ENCODE measurements around the gene MYOZ3. TPM values are rescaled to one million over a fixed set of nuclear protein-coding genes. Genes with fewer than 3 reads are reported as not detected.

The MYOZ3 gene
- total RNA-seq, 1 donor = 0.72 TPM

DNA sequence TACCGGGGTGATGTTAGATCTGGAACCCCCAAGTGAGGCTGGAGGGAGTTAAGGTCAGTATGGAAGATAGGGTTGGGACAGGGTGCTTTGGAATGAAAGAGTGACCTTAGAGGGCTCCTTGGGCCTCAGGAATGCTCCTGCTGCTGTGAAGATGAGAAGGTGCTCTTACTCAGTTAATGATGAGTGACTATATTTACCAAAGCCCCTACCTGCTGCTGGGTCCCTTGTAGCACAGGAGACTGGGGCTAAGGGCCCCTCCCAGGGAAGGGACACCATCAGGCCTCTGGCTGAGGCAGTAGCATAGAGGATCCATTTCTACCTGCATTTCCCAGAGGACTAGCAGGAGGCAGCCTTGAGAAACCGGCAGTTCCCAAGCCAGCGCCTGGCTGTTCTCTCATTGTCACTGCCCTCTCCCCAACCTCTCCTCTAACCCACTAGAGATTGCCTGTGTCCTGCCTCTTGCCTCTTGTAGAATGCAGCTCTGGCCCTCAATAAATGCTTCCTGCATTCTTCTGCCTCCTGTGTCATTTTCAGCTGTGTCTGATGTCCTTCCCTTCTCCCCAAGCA is 2.3 kb upstream of the MYOZ3 start:
- TF ChIP-seq, protein P1, sequence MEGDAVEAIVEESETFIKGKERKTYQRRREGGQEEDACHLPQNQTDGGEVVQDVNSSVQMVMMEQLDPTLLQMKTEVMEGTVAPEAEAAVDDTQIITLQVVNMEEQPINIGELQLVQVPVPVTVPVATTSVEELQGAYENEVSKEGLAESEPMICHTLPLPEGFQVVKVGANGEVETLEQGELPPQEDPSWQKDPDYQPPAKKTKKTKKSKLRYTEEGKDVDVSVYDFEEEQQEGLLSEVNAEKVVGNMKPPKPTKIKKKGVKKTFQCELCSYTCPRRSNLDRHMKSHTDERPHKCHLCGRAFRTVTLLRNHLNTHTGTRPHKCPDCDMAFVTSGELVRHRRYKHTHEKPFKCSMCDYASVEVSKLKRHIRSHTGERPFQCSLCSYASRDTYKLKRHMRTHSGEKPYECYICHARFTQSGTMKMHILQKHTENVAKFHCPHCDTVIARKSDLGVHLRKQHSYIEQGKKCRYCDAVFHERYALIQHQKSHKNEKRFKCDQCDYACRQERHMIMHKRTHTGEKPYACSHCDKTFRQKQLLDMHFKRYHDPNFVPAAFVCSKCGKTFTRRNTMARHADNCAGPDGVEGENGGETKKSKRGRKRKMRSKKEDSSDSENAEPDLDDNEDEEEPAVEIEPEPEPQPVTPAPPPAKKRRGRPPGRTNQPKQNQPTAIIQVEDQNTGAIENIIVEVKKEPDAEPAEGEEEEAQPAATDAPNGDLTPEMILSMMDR (IDR thresholded peaks at IDR 0.05; ENCODE audit: insufficient read depth, low read length) = no peak

DNA sequence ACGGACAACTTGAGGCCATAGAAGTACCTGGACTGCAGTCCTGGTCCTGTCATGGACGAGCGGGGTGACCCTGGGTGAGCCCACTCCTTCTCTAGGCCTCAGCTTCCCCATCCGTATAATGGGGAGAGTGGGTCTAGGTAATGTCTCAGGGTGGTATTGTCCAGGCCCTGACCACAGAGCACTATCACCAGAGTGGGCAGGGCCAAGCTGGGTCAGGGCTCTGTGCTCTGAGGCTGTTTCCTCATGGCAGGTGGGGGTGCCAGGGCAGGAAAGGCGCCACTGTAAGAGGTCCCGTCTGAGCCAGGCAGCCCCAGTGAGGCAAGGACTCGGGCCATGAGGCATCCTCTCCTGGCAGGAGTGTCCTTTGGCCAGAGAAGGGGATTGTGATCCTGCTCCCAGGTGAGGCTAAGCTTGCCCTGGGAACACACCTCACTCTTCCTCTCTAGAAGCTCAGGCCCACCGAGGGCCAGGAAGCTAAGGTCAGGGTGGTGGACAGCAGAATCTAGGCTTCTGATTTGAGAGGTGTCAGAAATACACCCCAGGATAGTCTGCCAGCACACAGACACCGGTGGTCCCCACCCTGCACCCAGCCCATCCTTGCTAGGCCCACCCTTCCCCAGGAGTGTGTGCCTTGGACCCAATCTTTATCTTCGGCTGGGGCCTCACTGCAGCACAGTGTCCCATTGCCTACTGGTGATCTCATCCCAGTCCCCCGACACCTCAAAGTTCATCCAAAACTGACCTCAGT is 1.5 kb upstream of the MYOZ3 start:
- TF ChIP-seq, protein P1 (IDR thresholded peaks at IDR 0.05; ENCODE audit: insufficient read depth, low read length) = no peak
- DNase-seq (ENCODE audit: low read depth) = no peak
- no peak overlapping the region for H3K4me3 ChIP-seq (ENCODE audit: low read depth, low read length)

More for the DNA sequence above, 2.3 kb upstream of the MYOZ3 start:
- no peak overlapping the region for H3K4me3 ChIP-seq (ENCODE audit: low read depth, low read length)
- DNase-seq (ENCODE audit: low read depth) = no peak

DNA sequence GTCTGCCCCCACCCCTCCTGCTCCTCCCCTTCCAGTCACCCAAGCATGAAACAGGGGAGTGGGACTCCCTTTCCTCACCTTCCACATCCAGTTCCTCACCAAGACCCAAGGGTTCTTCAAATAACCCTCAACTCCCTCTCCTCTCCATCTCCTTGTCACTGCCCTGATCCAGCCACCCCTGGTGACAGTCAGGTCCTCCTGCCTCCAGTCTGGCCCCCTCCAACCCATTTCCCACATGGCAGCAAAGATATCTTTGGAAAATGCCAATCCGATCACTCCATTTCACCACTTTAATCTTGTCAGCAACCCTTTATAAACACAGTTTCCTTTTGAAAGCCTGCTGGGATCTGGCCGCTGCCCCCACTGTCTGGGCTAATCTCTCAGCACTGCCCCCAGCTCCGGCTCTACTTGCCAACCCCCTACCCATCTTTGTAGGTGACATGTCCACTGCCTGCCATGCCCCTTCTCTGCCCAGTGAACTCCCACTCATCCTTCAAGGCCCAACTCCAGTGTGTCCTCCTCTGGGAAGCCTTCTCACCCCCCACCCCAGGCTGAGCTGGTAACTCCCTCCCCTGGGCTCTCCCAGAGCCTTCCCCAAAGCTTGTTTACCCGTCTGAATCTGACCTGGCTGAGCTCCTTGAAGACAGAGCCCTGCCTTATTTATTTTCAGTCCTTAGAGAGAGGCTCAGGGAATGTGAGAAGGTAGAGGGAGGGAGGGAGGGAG is 781 bp upstream of the MYOZ3 start:
- TF ChIP-seq, protein P1 (IDR thresholded peaks at IDR 0.05; ENCODE audit: insufficient read depth, low read length) = no peak
- H3K4me3 ChIP-seq (ENCODE audit: low read depth, low read length) = no peak overlapping the region
- DNase-seq (ENCODE audit: low read depth) = no peak

DNA sequence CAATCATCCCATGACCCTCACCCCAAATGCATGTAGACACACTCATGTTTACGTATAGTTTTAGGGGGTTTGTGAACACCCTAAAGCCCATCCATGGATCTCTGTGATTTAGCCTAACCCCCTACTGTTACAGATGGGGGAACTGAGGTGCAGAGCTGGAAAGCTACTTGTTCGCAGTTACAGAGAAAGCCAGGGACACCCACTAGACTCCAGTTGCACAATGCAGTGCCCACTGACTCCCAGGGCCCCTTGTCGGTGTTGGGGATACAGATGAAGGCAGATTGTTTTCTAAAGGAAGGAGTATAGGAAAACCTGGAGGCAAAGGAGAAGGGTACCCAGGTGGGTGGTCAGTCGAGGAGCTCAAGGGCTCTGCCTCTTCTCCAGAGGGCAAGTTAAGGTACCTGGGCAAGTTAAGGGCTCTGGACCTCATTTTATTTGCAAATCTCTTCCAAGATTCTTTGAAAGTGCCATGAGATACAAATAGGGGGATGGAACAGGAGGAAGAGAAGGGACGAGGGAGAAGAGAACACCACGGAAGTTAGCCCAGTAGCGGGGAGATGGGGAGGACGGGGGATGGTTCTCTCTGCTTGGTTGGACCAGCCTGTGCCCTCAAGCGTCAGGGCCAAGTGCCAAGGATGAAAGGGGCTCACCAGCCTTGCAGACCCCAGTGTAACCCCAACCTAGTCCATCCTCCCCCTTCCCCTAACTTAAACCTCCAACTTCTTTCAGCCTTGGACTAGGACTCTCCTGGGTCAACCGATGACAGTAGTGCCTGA is 958 bp downstream of the MYOZ3 start:
- TF ChIP-seq, protein P1 (IDR thresholded peaks at IDR 0.05; ENCODE audit: insufficient read depth, low read length) = no peak
- no peak overlapping the region for H3K4me3 ChIP-seq (ENCODE audit: low read depth, low read length)
- DNase-seq (ENCODE audit: low read depth) = no peak

DNA sequence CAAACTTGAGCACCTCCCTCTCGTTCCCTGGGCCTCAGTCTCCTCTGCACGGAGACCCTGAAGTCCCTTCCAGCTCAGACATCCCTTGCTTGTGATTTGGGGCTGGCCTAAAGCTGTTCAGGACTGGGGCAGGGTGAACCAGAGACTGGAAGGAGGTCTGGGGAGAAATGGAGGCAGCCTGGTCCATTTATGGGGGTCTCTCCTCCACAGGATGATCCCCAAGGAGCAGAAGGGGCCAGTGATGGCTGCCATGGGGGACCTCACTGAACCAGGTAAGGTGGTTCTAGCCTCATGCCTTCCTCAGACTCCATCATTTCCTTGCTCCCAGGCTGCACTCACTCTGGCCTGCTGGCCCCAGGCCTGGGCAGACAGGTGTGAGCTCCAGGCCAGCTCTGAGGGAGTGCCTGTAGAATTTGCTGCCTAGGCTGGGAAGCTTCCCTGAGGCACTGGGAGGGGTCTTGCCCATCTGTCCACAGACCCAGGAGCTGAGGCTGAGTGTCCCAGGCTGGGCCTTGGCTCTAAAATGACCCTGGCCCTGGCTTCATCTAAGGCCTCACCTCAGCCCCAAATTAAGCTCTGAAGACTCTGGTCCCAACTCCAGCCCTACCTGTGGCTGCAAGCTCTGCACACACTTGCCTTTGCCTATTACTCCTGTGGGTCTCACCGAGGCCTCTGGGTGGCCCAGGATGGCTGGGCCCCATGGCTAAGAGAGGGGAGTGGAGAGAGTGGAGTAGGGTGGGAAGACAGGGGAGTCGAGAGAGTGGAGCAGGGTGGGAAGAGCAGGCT is 1.9 kb downstream of the MYOZ3 start:
- no peak overlapping the region for H3K4me3 ChIP-seq (ENCODE audit: low read depth, low read length)
- TF ChIP-seq, protein P1 (IDR thresholded peaks at IDR 0.05; ENCODE audit: insufficient read depth, low read length) = no peak
- DNase-seq (ENCODE audit: low read depth) = no peak

DNA sequence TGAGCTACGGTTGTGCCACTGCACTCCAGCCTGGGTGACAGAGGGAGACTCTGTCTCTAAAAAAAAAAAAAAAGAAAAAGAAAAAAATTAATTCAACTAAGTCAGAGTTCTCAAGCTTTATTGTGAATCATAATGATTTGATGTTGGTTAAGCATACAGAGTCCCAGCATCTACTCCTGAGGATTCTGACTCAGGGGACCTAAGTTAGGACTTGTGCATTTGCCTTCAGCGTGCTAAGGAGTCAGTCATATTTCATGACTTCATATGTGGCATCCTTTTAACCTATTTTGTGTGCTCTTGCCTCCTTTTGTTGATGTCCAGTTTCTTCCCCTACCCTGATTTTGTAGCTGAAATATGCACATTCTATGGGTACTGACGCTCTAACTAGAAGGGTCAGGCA is 2.9 kb downstream of the MYOZ3 start:
- no peak for DNase-seq (ENCODE audit: low read depth)
- TF ChIP-seq, protein P1 (IDR thresholded peaks at IDR 0.05; ENCODE audit: insufficient read depth, low read length) = no peak
- H3K4me3 ChIP-seq (ENCODE audit: low read depth, low read length) = no peak overlapping the region
